Endodermal cell (in vitro differentiated cells): Measurements from ENCODE around the gene GYS1. TPM values are rescaled to one million over a fixed set of nuclear protein-coding genes. Genes with fewer than 3 reads are reported as not detected.

Experiments
- DNase-seq: peaks from one replicate; pipeline ENCODE4 v3.0.0-alpha.2; 2017
- H3K27ac ChIP-seq: 2 replicates; pipeline ENCODE4 v1.5.1; 2013; ENCODE audit warnings: mild to moderate bottlenecking, low read depth, low read length, moderate library complexity
- H3K27me3 ChIP-seq: 2 replicates; pipeline ENCODE4 v1.6.1; 2013; ENCODE audit warnings: mild to moderate bottlenecking, low read length, moderate library complexity; ENCODE audit not compliant: insufficient read depth, control insufficient read depth, poor library complexity, severe bottlenecking
- H3K36me3 ChIP-seq: 2 replicates; pipeline ENCODE4 v1.7.0; 2013; ENCODE audit warnings: mild to moderate bottlenecking, low read length, moderate library complexity; ENCODE audit not compliant: control insufficient read depth, insufficient read depth
- H3K4me1 ChIP-seq: one replicate; pipeline ENCODE4 v1.7.0; 2013; ENCODE audit warnings: low read length; ENCODE audit not compliant: control insufficient read depth, insufficient read depth
- H3K4me3 ChIP-seq: 2 replicates; pipeline ENCODE4 v1.5.1; 2013; ENCODE audit warnings: mild to moderate bottlenecking, low read length, moderate library complexity
- H3K9ac ChIP-seq: 2 replicates; pipeline ENCODE4 v1.6.1; 2013; ENCODE audit warnings: mild to moderate bottlenecking, low read length, moderate library complexity; ENCODE audit not compliant: poor library complexity, severe bottlenecking; ENCODE audit errors: extremely low read depth
- H3K9me3 ChIP-seq: 2 replicates; pipeline ENCODE4 v1.6.1; 2013; ENCODE audit warnings: mild to moderate bottlenecking, low read length, moderate library complexity; ENCODE audit not compliant: control insufficient read depth
- H3K27ac Mint-ChIP-seq: 2 replicates; pipeline ENCODE4 v1.8.0; 2020; ENCODE audit warnings: mixed read lengths
- H3K27me3 Mint-ChIP-seq: 2 replicates; pipeline ENCODE4 v1.8.0; 2021; ENCODE audit warnings: mild to moderate bottlenecking, mixed read lengths; ENCODE audit not compliant: insufficient read depth
- H3K36me3 Mint-ChIP-seq: 2 replicates; pipeline ENCODE4 v1.8.0; 2020; ENCODE audit warnings: low read depth, mixed read lengths
- H3K4me1 Mint-ChIP-seq: 2 replicates; pipeline ENCODE4 v1.8.0; 2020; ENCODE audit warnings: mixed read lengths
- H3K4me3 Mint-ChIP-seq: 2 replicates; pipeline ENCODE4 v1.8.0; 2020; ENCODE audit warnings: mild to moderate bottlenecking, moderate library complexity, mixed read lengths
- H3K9me3 Mint-ChIP-seq: 2 replicates; pipeline ENCODE4 v1.8.0; 2020; ENCODE audit warnings: mild to moderate bottlenecking, mixed read lengths
- CTCF ChIP-seq: fragments of 200-600 bp; sonication (generic); conservative IDR thresholded peaks from 2 replicates; pipeline ENCODE4 v1.5.0; 2021; ENCODE audit warnings: antibody characterized with exemption, mild to moderate bottlenecking
- WGBS, 2 experiments: methylation state at CpG; one replicate each; pipeline versions ENCODE4 v1.1.5 to v1.1.7; 2013; ENCODE audit warnings: missing lambda C conversion rate in 2 of 2, mixed read lengths in 1 of 2; ENCODE audit not compliant: insufficient coverage in 1 of 2, insufficient read length in 1 of 2; 5-methylcytosine and 5-hydroxymethylcytosine counted together
- total RNA-seq, 2 donors: library from RNA; stranded (reverse); fragmentation: NEBNext Ultra II Directional in 1 of 2; extraction: Animal tissue kit (Norgen Biotek cat#: 25700) in 1 of 2; gene quantifications; 2 replicates in 1 of 2; 3 replicates in 1 of 2; pipeline ENCODE4 v1.2.1, GENCODE V29; 2021

GYS1 gene
- total RNA-seq, 2 donors from 2014 or later: 63.5 to 69.1 TPM

GRCh38 chr19:48966541-48967345 lies 26.4 kb downstream of the GYS1 start:
- 89 to 98% methylated on average over 5 to 10 of the region's 10 CpGs for WGBS, 2 experiments
- Histone ChIP-seq H3K27me3 (no peaks in the 10 kb centered on the region), H3K9me3 (no peaks in the 10 kb centered on the region), H3K27ac (no peak overlapping the region), H3K36me3 (peaks cover 53% of the 10 kb centered on the region), H3K4me3 (peak overlapping the region; percentile 84), H3K4me1 (peaks cover 14% of the 10 kb centered on the region), H3K9ac (peak overlapping the region; percentile 93)
- H3K36me3 Mint-ChIP-seq: peaks cover 54% of the 10 kb centered on the region
- peak overlapping the region; percentile 98 for H3K27ac Mint-ChIP-seq
- H3K4me1 Mint-ChIP-seq: peaks cover 20% of the 10 kb centered on the region
- DNase-seq: no peak
- H3K27me3 Mint-ChIP-seq: peaks cover 2% of the 10 kb centered on the region
- no peaks in the 10 kb centered on the region for H3K9me3 Mint-ChIP-seq
- no peak for TF ChIP-seq CTCF
- H3K4me3 Mint-ChIP-seq: peak overlapping the region; percentile 100

- H3K4me1 Mint-ChIP-seq: peaks cover 20% of the 10 kb centered on the region
Observed at GRCh38 chr19:48965806-48966540, 27.1 kb downstream of the GYS1 start.

More at GRCh38 chr19:48965806-48966540, 27.1 kb downstream of the GYS1 start:
- H3K4me1 ChIP-seq: peaks cover 14% of the 10 kb centered on the region
- H3K4me3 ChIP-seq: peak overlapping the region; percentile 84
- H3K9me3 ChIP-seq: no peaks in the 10 kb centered on the region
- H3K36me3 ChIP-seq: peaks cover 52% of the 10 kb centered on the region
- WGBS, 2 experiments: 15 to 60% methylated on average over 7 to 36 of the region's 36 CpGs
- peak overlapping the region; percentile 91 for H3K27ac ChIP-seq
- H3K9ac ChIP-seq: peak overlapping the region; percentile 93
- peak; percentile 93 for DNase-seq
- H3K27me3 ChIP-seq: no peaks in the 10 kb centered on the region
- no peaks in the 10 kb centered on the region for H3K9me3 Mint-ChIP-seq
- TF ChIP-seq CTCF: no peak
- peaks cover 2% of the 10 kb centered on the region for H3K27me3 Mint-ChIP-seq
- peak overlapping the region; percentile 98 for H3K27ac Mint-ChIP-seq
- peaks cover 56% of the 10 kb centered on the region for H3K36me3 Mint-ChIP-seq
- H3K4me3 Mint-ChIP-seq: peak overlapping the region; percentile 100
